ENCODE measurements around the gene CES2. TPM values are rescaled to one million over a fixed set of nuclear protein-coding genes. Genes with fewer than 3 reads are reported as not detected.

CES2 gene
- total RNA-seq, 1 experiment from 2014 or later, result 35.4 TPM

DNA sequence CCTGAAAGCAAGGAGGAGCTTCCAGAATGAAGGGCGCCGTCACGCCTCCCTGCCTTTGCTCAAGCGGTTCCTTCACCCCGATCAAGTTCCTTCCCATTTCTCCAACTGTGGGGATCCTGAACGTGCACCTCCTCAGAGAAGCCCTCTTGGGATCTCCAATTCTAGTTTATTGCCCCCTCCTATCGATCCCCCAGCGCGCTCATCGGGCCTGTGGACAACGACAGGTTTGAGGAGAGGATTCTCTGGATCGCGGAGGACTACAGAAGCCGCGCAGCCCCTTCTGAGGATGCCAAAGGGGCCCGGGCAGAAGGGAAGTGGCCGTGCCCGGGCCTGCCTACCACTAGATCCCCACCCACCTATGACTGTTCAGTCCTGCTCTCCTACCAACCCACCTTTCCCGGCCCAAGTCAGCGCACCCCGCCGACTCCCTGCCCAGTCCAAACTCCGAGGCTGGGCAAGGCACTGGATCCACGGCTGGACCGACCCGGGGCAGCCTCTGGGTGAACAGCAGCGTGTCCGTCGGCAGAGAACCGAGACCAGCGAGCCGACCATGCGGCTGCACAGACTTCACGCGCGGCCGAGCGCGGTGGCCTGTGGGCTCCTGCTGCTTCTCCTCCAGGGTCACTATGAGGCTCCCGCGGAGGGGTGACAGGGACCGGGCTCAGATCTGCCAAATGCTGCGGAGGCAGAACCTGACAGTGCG is 13.0 kb downstream of the CES2 start:
- ChIA-PET POLR2A (no interaction called here), CTCF (no interaction called here), RAD21 (ENCODE audit: low non-redundant PET in 1 of 2, low total read pairs in 2 of 2, uncharacterized antibody in 2 of 2, unreplicated experiment in 2 of 2) (no interaction called here)
- no peak overlapping the region for H3K4me2 ChIP-seq (ENCODE audit: low read length)
- peaks cover 0 to 6% of the 10 kb centered on the region in 2 experiments; a peak in 1 of 4 replicates for H3K9me3 ChIP-seq (ENCODE audit: control insufficient read depth in 1 of 2, insufficient read depth in 1 of 2, low read depth in 1 of 2, low read length in 2 of 2)
- no peaks in the 10 kb centered on the region for H3K36me3 ChIP-seq (ENCODE audit: control insufficient read depth in 1 of 2, insufficient read depth in 2 of 2, low read length in 2 of 2)
- H3K4me1 ChIP-seq (ENCODE audit: control insufficient read depth in 1 of 2, insufficient read depth in 2 of 2, low read length in 2 of 2), result peaks cover 4 to 11% of the 10 kb centered on the region in 2 experiments; a peak in 3 of 4 replicates
- H3K9ac ChIP-seq (ENCODE audit: low read length), result no peak overlapping the region
- ATAC-seq (no peak), DNase-seq (ENCODE audit: low read depth, low spot score) (no peak)
- no peak overlapping the region for H3K4me3 ChIP-seq (replicated peaks in 1 of 2; ENCODE audit: low read depth in 1 of 2, low read length in 2 of 2)
- no TSS peak for BruUV-seq (replicated peaks)
- TF ChIP-seq FOSL1 (IDR thresholded peaks at IDR 0.05; ENCODE audit: low read depth), result no peak
- no peak for TF ChIP-seq TCF7L2 (IDR thresholded peaks at IDR 0.05; ENCODE audit: borderline replicate concordance, extremely low read depth, insufficient read depth, insufficient read length)
- TF ChIP-seq, protein P1, sequence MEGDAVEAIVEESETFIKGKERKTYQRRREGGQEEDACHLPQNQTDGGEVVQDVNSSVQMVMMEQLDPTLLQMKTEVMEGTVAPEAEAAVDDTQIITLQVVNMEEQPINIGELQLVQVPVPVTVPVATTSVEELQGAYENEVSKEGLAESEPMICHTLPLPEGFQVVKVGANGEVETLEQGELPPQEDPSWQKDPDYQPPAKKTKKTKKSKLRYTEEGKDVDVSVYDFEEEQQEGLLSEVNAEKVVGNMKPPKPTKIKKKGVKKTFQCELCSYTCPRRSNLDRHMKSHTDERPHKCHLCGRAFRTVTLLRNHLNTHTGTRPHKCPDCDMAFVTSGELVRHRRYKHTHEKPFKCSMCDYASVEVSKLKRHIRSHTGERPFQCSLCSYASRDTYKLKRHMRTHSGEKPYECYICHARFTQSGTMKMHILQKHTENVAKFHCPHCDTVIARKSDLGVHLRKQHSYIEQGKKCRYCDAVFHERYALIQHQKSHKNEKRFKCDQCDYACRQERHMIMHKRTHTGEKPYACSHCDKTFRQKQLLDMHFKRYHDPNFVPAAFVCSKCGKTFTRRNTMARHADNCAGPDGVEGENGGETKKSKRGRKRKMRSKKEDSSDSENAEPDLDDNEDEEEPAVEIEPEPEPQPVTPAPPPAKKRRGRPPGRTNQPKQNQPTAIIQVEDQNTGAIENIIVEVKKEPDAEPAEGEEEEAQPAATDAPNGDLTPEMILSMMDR (IDR thresholded peaks at IDR 0.05 in 2 of 3, conservative IDR thresholded peaks at IDR 0.05 in 1 of 3; ENCODE audit: borderline replicate concordance in 1 of 3, insufficient read depth in 1 of 3, low read depth in 2 of 3, low read length in 2 of 3), result no peak
- TF ChIP-seq, protein P2, sequence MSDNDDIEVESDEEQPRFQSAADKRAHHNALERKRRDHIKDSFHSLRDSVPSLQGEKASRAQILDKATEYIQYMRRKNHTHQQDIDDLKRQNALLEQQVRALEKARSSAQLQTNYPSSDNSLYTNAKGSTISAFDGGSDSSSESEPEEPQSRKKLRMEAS (IDR thresholded peaks at IDR 0.05), result no peak
- TF ChIP-seq EGR1 (IDR thresholded peaks at IDR 0.05; ENCODE audit: low read depth), result no peak
- no peak for TF ChIP-seq RAD21 (IDR thresholded peaks at IDR 0.05; ENCODE audit: low read depth)
- TF ChIP-seq, protein P3, sequence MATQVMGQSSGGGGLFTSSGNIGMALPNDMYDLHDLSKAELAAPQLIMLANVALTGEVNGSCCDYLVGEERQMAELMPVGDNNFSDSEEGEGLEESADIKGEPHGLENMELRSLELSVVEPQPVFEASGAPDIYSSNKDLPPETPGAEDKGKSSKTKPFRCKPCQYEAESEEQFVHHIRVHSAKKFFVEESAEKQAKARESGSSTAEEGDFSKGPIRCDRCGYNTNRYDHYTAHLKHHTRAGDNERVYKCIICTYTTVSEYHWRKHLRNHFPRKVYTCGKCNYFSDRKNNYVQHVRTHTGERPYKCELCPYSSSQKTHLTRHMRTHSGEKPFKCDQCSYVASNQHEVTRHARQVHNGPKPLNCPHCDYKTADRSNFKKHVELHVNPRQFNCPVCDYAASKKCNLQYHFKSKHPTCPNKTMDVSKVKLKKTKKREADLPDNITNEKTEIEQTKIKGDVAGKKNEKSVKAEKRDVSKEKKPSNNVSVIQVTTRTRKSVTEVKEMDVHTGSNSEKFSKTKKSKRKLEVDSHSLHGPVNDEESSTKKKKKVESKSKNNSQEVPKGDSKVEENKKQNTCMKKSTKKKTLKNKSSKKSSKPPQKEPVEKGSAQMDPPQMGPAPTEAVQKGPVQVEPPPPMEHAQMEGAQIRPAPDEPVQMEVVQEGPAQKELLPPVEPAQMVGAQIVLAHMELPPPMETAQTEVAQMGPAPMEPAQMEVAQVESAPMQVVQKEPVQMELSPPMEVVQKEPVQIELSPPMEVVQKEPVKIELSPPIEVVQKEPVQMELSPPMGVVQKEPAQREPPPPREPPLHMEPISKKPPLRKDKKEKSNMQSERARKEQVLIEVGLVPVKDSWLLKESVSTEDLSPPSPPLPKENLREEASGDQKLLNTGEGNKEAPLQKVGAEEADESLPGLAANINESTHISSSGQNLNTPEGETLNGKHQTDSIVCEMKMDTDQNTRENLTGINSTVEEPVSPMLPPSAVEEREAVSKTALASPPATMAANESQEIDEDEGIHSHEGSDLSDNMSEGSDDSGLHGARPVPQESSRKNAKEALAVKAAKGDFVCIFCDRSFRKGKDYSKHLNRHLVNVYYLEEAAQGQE (IDR thresholded peaks at IDR 0.05; ENCODE audit: low read depth), result no peak
- no peak for TF ChIP-seq SP1 (IDR thresholded peaks at IDR 0.05; ENCODE audit: low read depth)
- H3K27ac ChIP-seq (ENCODE audit: low read depth, low read length), result no peak overlapping the region
- H2AFZ ChIP-seq (ENCODE audit: low read depth, low read length, poor library complexity, severe bottlenecking), result no peak overlapping the region
- no peaks in the 10 kb centered on the region for H3K9me2 ChIP-seq (ENCODE audit: insufficient read depth)
- H3K27me3 ChIP-seq (ENCODE audit: insufficient read depth, low read length), result no peaks in the 10 kb centered on the region
- intact Hi-C loops (cut with micrococcal nuclease), result no loop called here
- no peaks in the 10 kb centered on the region for H4K20me1 ChIP-seq (ENCODE audit: insufficient read depth)
- H3K79me2 ChIP-seq (ENCODE audit: insufficient read depth, low read length), result no peaks in the 10 kb centered on the region

Data from HCT116 (cell line).